CD4-positive, alpha-beta T cell (primary cell): ENCODE measurements around the gene P4HTM. TPM values are rescaled to one million over a fixed set of nuclear protein-coding genes. Genes with fewer than 3 reads are reported as not detected.

Source experiments
- ATAC-seq: fragments of 200-7000 bp; cut with Tn5 transposase; one replicate; pipeline ENCODE4 v1.10.0; 2022; ENCODE audit warnings: mild to moderate bottlenecking; ENCODE audit not compliant: poor library complexity
- CTCF ChIA-PET: fragments of 350-600 bp; sonication (Branson Sonifier 250); formaldehyde crosslinking; loops from one replicate; lab custom pipeline; 2021; ENCODE audit warnings: antibody characterized with exemption, inconsistent platforms; lab: Charles Lee
- POLR2A ChIA-PET: fragments of 350-600 bp; sonication (Branson Sonifier 250); formaldehyde crosslinking; loops from one replicate; lab custom pipeline; 2021; ENCODE audit warnings: antibody characterized with exemption, inconsistent platforms; lab: Charles Lee
- DNase-seq, 14 experiments: peaks; one replicate each; pipeline ENCODE4 v3.0.0-alpha.2; 2013 to 2020; ENCODE audit warnings: mixed read lengths in 2 of 14
- H3K27ac ChIP-seq, 2 donors: one replicate each; pipeline versions ENCODE4 v1.5.1 to v1.7.0; 2013; ENCODE audit warnings: low read length in 2 of 2, low read depth in 1 of 2, mild to moderate bottlenecking in 1 of 2
- H3K27me3 ChIP-seq, 2 experiments: 1 replicate in 1 of 2; 2 replicates in 1 of 2; pipeline versions ENCODE4 v1.6.1 to v1.7.0; 2013; ENCODE audit warnings: low read length in 2 of 2, control low read depth in 1 of 2, mild to moderate bottlenecking in 1 of 2, moderate library complexity in 1 of 2; ENCODE audit not compliant: insufficient read depth in 2 of 2, control insufficient read depth in 1 of 2
- H3K36me3 ChIP-seq: one replicate; pipeline ENCODE4 v1.6.1; 2013; ENCODE audit warnings: low read length, control low read depth; ENCODE audit not compliant: insufficient read depth
- H3K4me1 ChIP-seq: one replicate; pipeline ENCODE4 v1.6.1; 2013; ENCODE audit warnings: low read length, control low read depth; ENCODE audit not compliant: insufficient read depth
- H3K4me3 ChIP-seq: one replicate; pipeline ENCODE4 v1.5.1; 2013; ENCODE audit warnings: mild to moderate bottlenecking, low read length, moderate library complexity
- H3K9me3 ChIP-seq, 2 experiments: 1 replicate in 1 of 2; 2 replicates in 1 of 2; pipeline versions ENCODE4 v1.6.1 to v1.7.0; 2013; ENCODE audit warnings: low read length in 2 of 2, mild to moderate bottlenecking in 2 of 2, control low read depth in 1 of 2, moderate library complexity in 1 of 2; ENCODE audit not compliant: control insufficient read depth in 1 of 2, insufficient read depth in 1 of 2
- H3K27ac Mint-ChIP-seq: one replicate; pipeline ENCODE4 v1.8.0; 2020; ENCODE audit warnings: mixed read lengths
- H3K27me3 Mint-ChIP-seq: one replicate; pipeline ENCODE4 v1.8.0; 2021; ENCODE audit warnings: mixed read lengths
- H3K36me3 Mint-ChIP-seq: one replicate; pipeline ENCODE4 v1.8.0; 2021; ENCODE audit warnings: low read depth, mixed read lengths
- H3K4me1 Mint-ChIP-seq: one replicate; pipeline ENCODE4 v1.8.0; 2021; ENCODE audit warnings: low read depth, mixed read lengths
- H3K4me3 Mint-ChIP-seq: one replicate; pipeline ENCODE4 v1.8.0; 2020; ENCODE audit warnings: mild to moderate bottlenecking, mixed read lengths
- H3K9me3 Mint-ChIP-seq: one replicate; pipeline ENCODE4 v1.8.0; 2020; ENCODE audit warnings: mixed read lengths
- intact Hi-C, 2 experiments: fragments of 100-400 bp; cut with DNase I in 1 of 2; cut with micrococcal nuclease in 1 of 2; formaldehyde crosslinking; loops; one replicate each; pipeline versions ENCODE4 v1.15.1 to v1.9.0; 2023 to 2025; cut with DNase I, micrococcal nuclease
- total RNA-seq, 174 experiments: library from RNA in 2 of 174; stranded (reverse) in 2 of 174; gene quantifications; one replicate each; pipeline ENCODE4 v1.2.3 and lab custom pipeline; 2021 to 2026
- TF ChIP-seq, protein P1 (sequence below): fragments of 200-600 bp; IDR thresholded peaks from one replicate; pipeline ENCODE4 v1.8.0; 2022; ENCODE audit warnings: antibody characterized with exemption, mild to moderate bottlenecking

Gene P4HTM
- total RNA-seq, 2 experiments from 2014 or later = 45.9 to 47.0 TPM

GRCh38 chr3:49024449-49024848, 34.4 kb downstream of the P4HTM start:
- peaks cover 54% of the 10 kb centered on the region for H3K4me1 Mint-ChIP-seq

DNA sequence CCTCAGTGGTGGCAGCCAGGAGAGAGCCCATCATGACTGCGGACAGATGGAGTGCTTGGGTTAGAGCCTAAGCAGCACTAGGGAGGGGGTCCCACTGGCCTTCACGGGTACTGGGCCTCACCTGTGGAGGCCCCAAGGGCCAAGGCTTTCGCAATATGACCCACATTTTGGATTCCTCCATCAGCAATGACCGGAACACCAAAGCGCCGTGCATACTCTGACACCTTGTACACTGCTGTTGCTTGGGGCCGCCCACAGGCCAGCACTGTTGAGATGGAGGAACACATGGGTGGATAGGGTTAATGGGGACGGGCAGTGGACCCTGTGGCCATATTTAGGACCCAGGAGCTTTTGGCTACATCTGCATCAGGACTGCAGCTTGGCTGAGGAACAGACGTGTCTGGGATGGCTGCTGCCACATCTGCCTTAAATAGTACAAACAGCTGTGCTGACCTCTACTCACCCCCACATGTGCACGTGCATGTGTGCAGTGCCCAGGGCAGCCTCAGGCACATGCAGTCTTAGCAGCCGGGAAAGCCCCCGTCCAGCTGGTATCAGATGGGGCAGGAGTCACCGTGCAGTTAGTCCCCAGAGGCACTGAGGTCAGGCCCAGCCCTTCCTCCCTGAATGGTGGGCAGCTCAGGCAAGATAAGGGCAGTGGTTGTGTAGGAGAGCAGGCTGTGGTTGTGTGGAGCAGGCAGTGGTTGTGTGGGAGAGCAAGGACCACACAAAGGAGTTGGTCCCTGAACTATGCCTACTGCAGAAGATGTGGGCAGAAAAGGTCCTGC, 35.2 kb downstream of the P4HTM start:
- Histone ChIP-seq H3K4me3 (no peak overlapping the region), H3K27ac (no peak overlapping the region), H3K9me3 (no peaks in the 10 kb centered on the region), H3K27me3 (no peaks in the 10 kb centered on the region), H3K4me1 (peaks cover 60% of the 10 kb centered on the region), H3K36me3 (peaks cover 47% of the 10 kb centered on the region)
- no peaks in the 10 kb centered on the region for H3K27me3 Mint-ChIP-seq
- intact Hi-C loops = loop anchor here in 1 of 2 experiments (5.0 to 10.0 kb wide), 3 partner anchors 308 to 910 kb away; partner anchors contain the start of genes APEH and IP6K2
- peaks cover 77% of the 10 kb centered on the region for H3K36me3 Mint-ChIP-seq
- H3K4me3 Mint-ChIP-seq = peak overlapping the region; percentile 20
- no peak for DNase-seq
- H3K27ac Mint-ChIP-seq = peak overlapping the region; percentile 93
- H3K9me3 Mint-ChIP-seq = no peaks in the 10 kb centered on the region
- POLR2A ChIA-PET = interaction anchor here (0.8 to 12.0 kb wide), 5 partner anchors 18 to 315 kb away, joined by 3 to 331 read pairs (median 5); partner anchors contain the start of genes QRICH1, USP19, USP4 and WDR6
- ATAC-seq = no peak
- peaks cover 49% of the 10 kb centered on the region for H3K4me1 Mint-ChIP-seq
- CTCF ChIA-PET = interaction anchor here (5.2 kb wide), 1 partner anchor 17 kb away, joined by 59 read pairs; the partner anchor contains the start of gene WDR6
- TF ChIP-seq, protein P1, sequence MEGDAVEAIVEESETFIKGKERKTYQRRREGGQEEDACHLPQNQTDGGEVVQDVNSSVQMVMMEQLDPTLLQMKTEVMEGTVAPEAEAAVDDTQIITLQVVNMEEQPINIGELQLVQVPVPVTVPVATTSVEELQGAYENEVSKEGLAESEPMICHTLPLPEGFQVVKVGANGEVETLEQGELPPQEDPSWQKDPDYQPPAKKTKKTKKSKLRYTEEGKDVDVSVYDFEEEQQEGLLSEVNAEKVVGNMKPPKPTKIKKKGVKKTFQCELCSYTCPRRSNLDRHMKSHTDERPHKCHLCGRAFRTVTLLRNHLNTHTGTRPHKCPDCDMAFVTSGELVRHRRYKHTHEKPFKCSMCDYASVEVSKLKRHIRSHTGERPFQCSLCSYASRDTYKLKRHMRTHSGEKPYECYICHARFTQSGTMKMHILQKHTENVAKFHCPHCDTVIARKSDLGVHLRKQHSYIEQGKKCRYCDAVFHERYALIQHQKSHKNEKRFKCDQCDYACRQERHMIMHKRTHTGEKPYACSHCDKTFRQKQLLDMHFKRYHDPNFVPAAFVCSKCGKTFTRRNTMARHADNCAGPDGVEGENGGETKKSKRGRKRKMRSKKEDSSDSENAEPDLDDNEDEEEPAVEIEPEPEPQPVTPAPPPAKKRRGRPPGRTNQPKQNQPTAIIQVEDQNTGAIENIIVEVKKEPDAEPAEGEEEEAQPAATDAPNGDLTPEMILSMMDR = no peak

More at GRCh38 chr3:49024449-49024848, 34.4 kb downstream of the P4HTM start:
- POLR2A ChIA-PET = interaction anchor here (1.1 to 12.0 kb wide), 3 partner anchors 18 to 96 kb away, joined by 3 to 331 read pairs (median 5); partner anchors contain the start of genes QRICH1, USP19 and WDR6
- ATAC-seq = no peak
- intact Hi-C loops = loop anchor here (5.0 to 10.0 kb wide), 6 partner anchors 68 to 910 kb away; partner anchors contain the start of genes APEH (in 1 of the 2), ARIH2 (in 1 of the 2), QRICH1 (in 1 of the 2) and RHOA (in 1 of the 2)
- Histone ChIP-seq H3K27me3 (no peaks in the 10 kb centered on the region), H3K36me3 (peaks cover 43% of the 10 kb centered on the region), H3K9me3 (no peaks in the 10 kb centered on the region), H3K4me1 (peaks cover 65% of the 10 kb centered on the region), H3K27ac (no peak overlapping the region), H3K4me3 (no peak overlapping the region)
- H3K36me3 Mint-ChIP-seq = peaks cover 70% of the 10 kb centered on the region
- peak overlapping the region; percentile 95 for H3K4me3 Mint-ChIP-seq
- H3K27ac Mint-ChIP-seq = peak overlapping the region; percentile 90
- no peaks in the 10 kb centered on the region for H3K9me3 Mint-ChIP-seq
- TF ChIP-seq, protein P1 = no peak
- no peak for DNase-seq
- no peaks in the 10 kb centered on the region for H3K27me3 Mint-ChIP-seq
- CTCF ChIA-PET = interaction anchor here (4.6 to 5.2 kb wide), 2 partner anchors 16 to 36 kb away, joined by 59 to 63 read pairs; partner anchors contain the start of genes P4HTM and WDR6

DNA sequence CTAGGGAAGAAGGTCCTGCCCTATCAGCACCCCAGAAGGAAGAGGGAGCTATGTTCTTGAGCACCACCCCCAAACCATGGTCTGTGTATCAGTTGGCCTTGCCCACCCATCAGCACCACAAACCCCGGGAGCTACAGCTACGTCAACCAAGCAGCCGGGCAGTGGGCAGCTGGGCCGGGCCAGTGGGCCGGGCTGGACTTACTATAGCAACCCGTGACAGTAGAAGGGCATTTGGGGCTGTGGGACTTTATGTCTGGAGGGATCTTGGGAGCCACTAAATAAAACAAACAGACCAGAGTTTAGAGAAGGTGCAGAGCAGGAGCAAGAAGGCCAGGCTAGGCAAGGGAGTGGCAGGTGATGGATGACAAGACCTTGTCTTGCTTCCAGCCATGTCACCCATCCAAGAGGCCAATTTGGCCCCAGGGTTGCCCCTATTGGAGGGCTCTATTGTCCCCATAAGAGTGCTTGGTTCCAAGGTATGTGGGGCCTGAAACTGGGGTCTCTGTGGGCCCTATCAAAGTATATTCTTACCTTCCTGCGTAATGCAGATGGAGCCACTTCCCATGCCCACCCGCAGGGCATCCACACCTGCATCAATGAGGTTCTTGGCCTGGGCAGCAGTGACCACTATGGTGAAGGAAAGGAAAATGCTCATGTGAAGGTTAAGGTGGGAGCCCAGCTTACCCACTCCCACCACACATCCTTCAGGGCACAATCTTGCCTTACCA, 35.9 kb downstream of the P4HTM start:
- ChIA-PET CTCF (interaction anchor here (1.4 kb wide), 1 partner anchor 38 kb away, joined by 7 read pairs; no protein-coding TSS in a partner anchor), POLR2A (interaction anchor here (0.8 to 12.0 kb wide), 4 partner anchors 19 to 314 kb away, joined by 3 to 331 read pairs (median 6); partner anchors contain the start of genes QRICH1, USP4 and WDR6)
- intact Hi-C loops = loop anchor here in 1 of 2 experiments (5.0 to 10.0 kb wide), 3 partner anchors 309 to 909 kb away; partner anchors contain the start of genes APEH and IP6K2
- peaks cover 54% of the 10 kb centered on the region for H3K4me1 ChIP-seq
- no peak for DNase-seq
- peaks cover 83% of the 10 kb centered on the region for H3K36me3 Mint-ChIP-seq
- H3K4me3 Mint-ChIP-seq = peak overlapping the region; percentile 63
- H3K9me3 ChIP-seq = no peaks in the 10 kb centered on the region
- TF ChIP-seq, protein P1 = no peak
- peaks cover 55% of the 10 kb centered on the region for H3K36me3 ChIP-seq
- H3K27ac ChIP-seq = no peak overlapping the region
- no peak overlapping the region for H3K4me3 ChIP-seq
- H3K9me3 Mint-ChIP-seq = no peaks in the 10 kb centered on the region
- H3K27ac Mint-ChIP-seq = peak overlapping the region; percentile 93
- H3K4me1 Mint-ChIP-seq = peaks cover 46% of the 10 kb centered on the region
- no peaks in the 10 kb centered on the region for H3K27me3 Mint-ChIP-seq
- H3K27me3 ChIP-seq = no peaks in the 10 kb centered on the region
- no peak for ATAC-seq
